Neural crest cell (in vitro differentiated cells): Measurements from ENCODE around the gene EID2B. TPM values are rescaled to one million over a fixed set of nuclear protein-coding genes. Genes with fewer than 3 reads are reported as not detected.
A peak's percentile ranks its signal among the peaks of the same experiment; 100 is the strongest.

Experiments used
- DNase-seq: peaks from one replicate; pipeline ENCODE4 v3.0.0; 2021; ENCODE audit warnings: low read depth, mixed read lengths, low spot score
- H3K27ac Mint-ChIP-seq: one replicate; pipeline ENCODE4 v1.8.0; 2021; ENCODE audit warnings: mild to moderate bottlenecking, mixed read lengths; ENCODE audit not compliant: unreplicated experiment
- H3K27me3 Mint-ChIP-seq: 2 replicates; pipeline ENCODE4 v1.8.0; 2021; ENCODE audit warnings: low read depth, mild to moderate bottlenecking, mixed read lengths
- H3K36me3 Mint-ChIP-seq: 2 replicates; pipeline ENCODE4 v1.8.0; 2021; ENCODE audit warnings: low read depth, mild to moderate bottlenecking, mixed read lengths
- H3K4me1 Mint-ChIP-seq: 2 replicates; pipeline ENCODE4 v1.8.0; 2021; ENCODE audit warnings: mixed read lengths
- H3K4me3 Mint-ChIP-seq: one replicate; pipeline ENCODE4 v1.8.0; 2021; ENCODE audit warnings: mild to moderate bottlenecking, mixed read lengths
- H3K9me3 Mint-ChIP-seq: 2 replicates; pipeline ENCODE4 v1.8.0; 2021; ENCODE audit warnings: mixed read lengths
- total RNA-seq: library from RNA; stranded (reverse); gene quantifications from 2 replicates; pipeline ENCODE4 v1.2.1, GENCODE V29; 2021
- TF ChIP-seq, protein P1 (sequence below): fragments of 200-600 bp; sonication (generic); conservative IDR thresholded peaks from 2 replicates; pipeline ENCODE4 v1.5.0; 2021; ENCODE audit warnings: antibody characterized with exemption, mild to moderate bottlenecking

Gene EID2B
- total RNA-seq, 1 donor from 2014 or later = 7.7 TPM

DNA sequence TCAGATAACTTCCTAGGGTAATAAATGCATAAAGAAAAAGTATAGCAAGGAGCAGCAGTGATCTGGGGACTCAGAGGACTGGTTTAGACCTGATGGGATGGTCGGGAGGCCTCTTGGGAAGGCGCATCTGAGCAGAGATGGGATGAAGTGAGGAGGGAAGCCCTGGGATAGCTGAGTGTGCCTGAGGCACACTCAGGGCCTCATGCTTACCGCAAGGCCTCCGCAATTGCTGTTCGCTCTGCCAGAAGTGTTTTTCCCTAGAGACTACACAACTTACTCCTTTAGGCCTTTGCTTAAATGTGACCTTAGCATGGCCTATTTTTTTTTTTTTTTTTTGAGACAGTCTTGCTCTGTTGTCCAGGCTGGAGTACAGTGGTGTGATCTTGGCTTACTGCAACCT is 38.0 kb downstream of the EID2B start:
- no peaks in the 10 kb centered on the region for H3K36me3 Mint-ChIP-seq
- H3K27me3 Mint-ChIP-seq = peaks cover 44% of the 10 kb centered on the region
- H3K4me3 Mint-ChIP-seq = no peak overlapping the region
- TF ChIP-seq, protein P1, sequence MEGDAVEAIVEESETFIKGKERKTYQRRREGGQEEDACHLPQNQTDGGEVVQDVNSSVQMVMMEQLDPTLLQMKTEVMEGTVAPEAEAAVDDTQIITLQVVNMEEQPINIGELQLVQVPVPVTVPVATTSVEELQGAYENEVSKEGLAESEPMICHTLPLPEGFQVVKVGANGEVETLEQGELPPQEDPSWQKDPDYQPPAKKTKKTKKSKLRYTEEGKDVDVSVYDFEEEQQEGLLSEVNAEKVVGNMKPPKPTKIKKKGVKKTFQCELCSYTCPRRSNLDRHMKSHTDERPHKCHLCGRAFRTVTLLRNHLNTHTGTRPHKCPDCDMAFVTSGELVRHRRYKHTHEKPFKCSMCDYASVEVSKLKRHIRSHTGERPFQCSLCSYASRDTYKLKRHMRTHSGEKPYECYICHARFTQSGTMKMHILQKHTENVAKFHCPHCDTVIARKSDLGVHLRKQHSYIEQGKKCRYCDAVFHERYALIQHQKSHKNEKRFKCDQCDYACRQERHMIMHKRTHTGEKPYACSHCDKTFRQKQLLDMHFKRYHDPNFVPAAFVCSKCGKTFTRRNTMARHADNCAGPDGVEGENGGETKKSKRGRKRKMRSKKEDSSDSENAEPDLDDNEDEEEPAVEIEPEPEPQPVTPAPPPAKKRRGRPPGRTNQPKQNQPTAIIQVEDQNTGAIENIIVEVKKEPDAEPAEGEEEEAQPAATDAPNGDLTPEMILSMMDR = no peak
- no peaks in the 10 kb centered on the region for H3K9me3 Mint-ChIP-seq
- H3K27ac Mint-ChIP-seq = no peak overlapping the region
- peaks cover 17% of the 10 kb centered on the region for H3K4me1 Mint-ChIP-seq
- DNase-seq = no peak

DNA sequence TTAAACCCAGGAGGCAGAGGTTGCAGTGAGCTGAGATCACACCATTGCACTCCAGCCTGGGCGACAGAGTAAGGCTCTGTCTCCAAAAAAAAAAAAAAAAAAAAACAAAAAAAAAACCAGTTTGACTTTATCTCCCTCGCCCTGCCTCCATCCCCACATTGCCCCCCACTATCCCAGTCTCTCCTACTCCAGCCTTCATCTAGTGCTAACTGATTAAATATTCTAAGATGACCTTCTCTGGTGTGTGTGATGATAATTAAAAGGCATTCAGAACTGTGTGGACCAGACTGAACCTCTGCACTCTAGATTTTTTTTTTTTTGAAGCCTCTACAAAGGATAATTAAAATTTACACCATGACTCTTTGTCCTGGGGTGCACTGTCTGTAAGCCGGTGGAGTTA is 39.9 kb downstream of the EID2B start:
- TF ChIP-seq, protein P1 = no peak
- Mint-ChIP-seq H3K36me3 (peaks cover 2% of the 10 kb centered on the region), H3K4me3 (no peak overlapping the region), H3K27ac (no peak overlapping the region), H3K4me1 (peaks cover 5% of the 10 kb centered on the region), H3K9me3 (no peaks in the 10 kb centered on the region), H3K27me3 (peaks cover 27% of the 10 kb centered on the region)
- no peak for DNase-seq

DNA sequence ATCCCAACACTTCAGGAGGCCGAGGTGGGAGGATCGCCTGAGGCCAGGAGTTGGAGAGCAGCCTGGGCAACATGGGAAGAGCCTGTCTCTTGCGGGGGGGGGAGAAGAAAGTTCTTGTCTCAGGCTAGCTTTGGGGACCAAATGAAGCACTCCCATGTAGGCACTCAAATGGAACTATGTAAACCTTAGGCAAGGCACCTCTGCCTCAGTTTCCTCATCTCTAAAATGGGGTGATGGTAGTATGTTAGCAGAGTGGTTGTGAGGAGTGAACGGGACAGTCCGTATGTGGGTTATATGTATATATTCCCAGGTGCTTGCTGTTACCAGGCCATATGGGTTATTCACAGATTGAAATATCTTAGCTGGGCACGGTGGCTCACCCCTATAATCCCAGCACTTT is 40.4 kb downstream of the EID2B start:
- TF ChIP-seq, protein P1 = no peak

DNA sequence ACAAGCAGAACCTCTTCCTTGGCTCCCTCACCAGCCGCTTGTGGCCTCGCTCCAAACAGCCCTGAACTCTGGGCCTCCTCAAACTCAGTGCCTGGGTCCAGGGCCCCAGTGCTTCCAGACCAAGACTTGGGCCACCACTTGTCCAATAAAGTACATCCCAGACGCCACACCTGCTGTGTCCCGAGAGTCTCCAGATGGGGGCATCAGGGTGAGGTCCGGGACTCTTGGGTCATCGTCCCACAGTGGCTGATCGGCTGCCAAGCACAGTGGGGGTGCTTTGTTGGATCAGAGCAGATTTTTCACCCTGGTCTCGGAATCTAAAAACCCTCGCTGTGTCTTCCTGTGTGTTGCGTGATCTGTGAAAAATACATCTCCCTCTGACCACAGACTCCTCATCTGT is 42.9 kb downstream of the EID2B start:
- no peak overlapping the region for H3K27ac Mint-ChIP-seq
- TF ChIP-seq, protein P1 = no peak
- peaks cover 3% of the 10 kb centered on the region for H3K4me1 Mint-ChIP-seq
- H3K36me3 Mint-ChIP-seq = peaks cover 3% of the 10 kb centered on the region
- H3K9me3 Mint-ChIP-seq = no peaks in the 10 kb centered on the region
- no peak overlapping the region for H3K4me3 Mint-ChIP-seq
- peaks cover 3% of the 10 kb centered on the region for H3K27me3 Mint-ChIP-seq
- no peak for DNase-seq

More for the DNA sequence above, 40.4 kb downstream of the EID2B start:
- peaks cover 3% of the 10 kb centered on the region for H3K36me3 Mint-ChIP-seq
- no peak overlapping the region for H3K4me3 Mint-ChIP-seq
- no peak for DNase-seq
- H3K27ac Mint-ChIP-seq = no peak overlapping the region
- no peaks in the 10 kb centered on the region for H3K9me3 Mint-ChIP-seq
- peaks cover 21% of the 10 kb centered on the region for H3K27me3 Mint-ChIP-seq
- H3K4me1 Mint-ChIP-seq = peaks cover 3% of the 10 kb centered on the region

DNA sequence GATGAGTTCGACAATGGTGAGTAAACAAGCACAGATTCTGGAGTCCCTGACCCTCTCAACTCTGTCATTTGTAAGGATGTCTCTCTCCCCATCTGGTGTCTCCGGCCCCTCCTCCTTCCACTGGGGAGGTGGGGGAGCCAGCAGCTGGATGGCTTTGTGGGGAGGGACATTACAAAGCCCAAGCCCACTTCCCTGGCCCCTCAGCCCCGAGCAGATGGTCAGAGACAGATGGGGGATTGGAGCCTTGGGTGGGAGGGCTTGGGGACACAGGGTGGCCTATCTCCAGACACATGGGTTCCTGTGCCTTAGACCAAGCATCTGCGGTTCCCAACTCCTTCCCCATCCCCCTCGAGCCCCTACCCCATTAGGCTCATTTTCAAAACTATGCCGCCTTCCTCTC is 49.5 kb downstream of the EID2B start:
- DNase-seq = no peak
- H3K36me3 Mint-ChIP-seq = peaks cover 3% of the 10 kb centered on the region
- H3K27ac Mint-ChIP-seq = no peak overlapping the region
- H3K27me3 Mint-ChIP-seq = no peaks in the 10 kb centered on the region
- H3K4me1 Mint-ChIP-seq = peaks cover 23% of the 10 kb centered on the region
- peak overlapping the region; percentile 83 for H3K4me3 Mint-ChIP-seq
- H3K9me3 Mint-ChIP-seq = no peaks in the 10 kb centered on the region
- TF ChIP-seq, protein P1 = no peak

DNA sequence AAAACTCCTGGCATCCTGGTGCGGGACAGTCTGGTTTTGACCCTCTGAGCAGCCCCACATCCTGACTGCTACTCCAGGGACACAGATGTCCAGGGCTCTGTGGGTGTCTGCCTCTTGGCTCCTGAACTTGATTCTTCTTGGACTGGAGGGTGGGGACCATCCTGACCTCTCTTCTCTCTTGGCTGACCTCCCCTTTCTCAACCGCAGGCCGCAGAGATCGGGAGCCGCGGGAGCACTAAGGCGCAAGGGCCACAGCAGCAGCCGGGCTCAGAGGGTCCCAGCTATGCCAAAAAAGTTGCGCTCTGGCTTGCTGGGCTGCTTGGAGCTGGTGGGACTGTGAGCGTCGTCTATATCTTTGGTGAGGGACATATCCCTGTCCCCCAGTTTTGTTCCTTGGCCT is 51.0 kb downstream of the EID2B start:
- peaks cover under 1% of the 10 kb centered on the region for H3K36me3 Mint-ChIP-seq

More for the DNA sequence above, 51.0 kb downstream of the EID2B start:
- peak overlapping the region; percentile 93 for H3K4me3 Mint-ChIP-seq
- H3K4me1 Mint-ChIP-seq = peaks cover 23% of the 10 kb centered on the region
- TF ChIP-seq, protein P1 = no peak
- no peak for DNase-seq
- H3K27me3 Mint-ChIP-seq = no peaks in the 10 kb centered on the region
- H3K27ac Mint-ChIP-seq = peak overlapping the region; percentile 97
- H3K9me3 Mint-ChIP-seq = no peaks in the 10 kb centered on the region
